Activated CD4-positive, alpha-beta T cell treated with anti-CD3 and anti-CD28 coated beads for 36 hours (primary cell): Measurements from ENCODE around the gene PANX2. TPM values are rescaled to one million over a fixed set of nuclear protein-coding genes. Genes with fewer than 3 reads are reported as not detected.
"Not testable (repeated sequence)": the region's sequence is repeated elsewhere in the genome, so short reads cannot be mapped to it uniquely, and the experiment has no call there.

ENCODE experiments used
- ATAC-seq: fragments of 200-7000 bp; cut with Tn5 transposase; one replicate; pipeline ENCODE4 v1.10.0; 2021; ENCODE audit warnings: mild to moderate bottlenecking, moderate library complexity
- CTCF ChIA-PET: fragments of 350-600 bp; sonication (Branson Sonifier 250); formaldehyde crosslinking; loops from one replicate; lab custom pipeline; 2021; ENCODE audit warnings: antibody characterized with exemption; lab: Charles Lee
- POLR2A ChIA-PET: fragments of 350-600 bp; sonication (Branson Sonifier 250); formaldehyde crosslinking; loops from one replicate; lab custom pipeline; 2021; ENCODE audit warnings: antibody characterized with exemption, inconsistent platforms; lab: Charles Lee
- DNase-seq: peaks from one replicate; pipeline ENCODE4 v3.0.0-alpha.2; 2020
- H3K27ac Mint-ChIP-seq: one replicate; pipeline ENCODE4 v1.8.0; 2021; ENCODE audit warnings: mixed read lengths
- H3K27me3 Mint-ChIP-seq: one replicate; pipeline ENCODE4 v1.8.0; 2021; ENCODE audit warnings: mixed read lengths
- H3K36me3 Mint-ChIP-seq: one replicate; pipeline ENCODE4 v1.8.0; 2021; ENCODE audit warnings: low read depth, mixed read lengths
- H3K4me1 Mint-ChIP-seq: one replicate; pipeline ENCODE4 v1.8.0; 2021; ENCODE audit warnings: mixed read lengths
- H3K4me3 Mint-ChIP-seq: one replicate; pipeline ENCODE4 v1.8.0; 2021; ENCODE audit warnings: mild to moderate bottlenecking, moderate library complexity, mixed read lengths
- H3K9me3 Mint-ChIP-seq: one replicate; pipeline ENCODE4 v1.8.0; 2021; ENCODE audit warnings: low read depth, mixed read lengths
- intact Hi-C, 2 experiments: fragments of 100-400 bp; cut with DNase I in 1 of 2; cut with micrococcal nuclease in 1 of 2; formaldehyde crosslinking; loops; one replicate each; pipeline versions ENCODE4 v1.14.2 to v1.15.1; 2022 to 2024; cut with DNase I, micrococcal nuclease
- total RNA-seq, 2 experiments: library from RNA; stranded (reverse); gene quantifications; one replicate each; pipeline ENCODE4 v1.2.3, GENCODE V29; 2021

Gene PANX2, protein sequence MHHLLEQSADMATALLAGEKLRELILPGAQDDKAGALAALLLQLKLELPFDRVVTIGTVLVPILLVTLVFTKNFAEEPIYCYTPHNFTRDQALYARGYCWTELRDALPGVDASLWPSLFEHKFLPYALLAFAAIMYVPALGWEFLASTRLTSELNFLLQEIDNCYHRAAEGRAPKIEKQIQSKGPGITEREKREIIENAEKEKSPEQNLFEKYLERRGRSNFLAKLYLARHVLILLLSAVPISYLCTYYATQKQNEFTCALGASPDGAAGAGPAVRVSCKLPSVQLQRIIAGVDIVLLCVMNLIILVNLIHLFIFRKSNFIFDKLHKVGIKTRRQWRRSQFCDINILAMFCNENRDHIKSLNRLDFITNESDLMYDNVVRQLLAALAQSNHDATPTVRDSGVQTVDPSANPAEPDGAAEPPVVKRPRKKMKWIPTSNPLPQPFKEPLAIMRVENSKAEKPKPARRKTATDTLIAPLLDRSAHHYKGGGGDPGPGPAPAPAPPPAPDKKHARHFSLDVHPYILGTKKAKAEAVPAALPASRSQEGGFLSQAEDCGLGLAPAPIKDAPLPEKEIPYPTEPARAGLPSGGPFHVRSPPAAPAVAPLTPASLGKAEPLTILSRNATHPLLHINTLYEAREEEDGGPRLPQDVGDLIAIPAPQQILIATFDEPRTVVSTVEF
- total RNA-seq, result 1 to 10 TPM; 2.2 to 2.7 TPM

DNA sequence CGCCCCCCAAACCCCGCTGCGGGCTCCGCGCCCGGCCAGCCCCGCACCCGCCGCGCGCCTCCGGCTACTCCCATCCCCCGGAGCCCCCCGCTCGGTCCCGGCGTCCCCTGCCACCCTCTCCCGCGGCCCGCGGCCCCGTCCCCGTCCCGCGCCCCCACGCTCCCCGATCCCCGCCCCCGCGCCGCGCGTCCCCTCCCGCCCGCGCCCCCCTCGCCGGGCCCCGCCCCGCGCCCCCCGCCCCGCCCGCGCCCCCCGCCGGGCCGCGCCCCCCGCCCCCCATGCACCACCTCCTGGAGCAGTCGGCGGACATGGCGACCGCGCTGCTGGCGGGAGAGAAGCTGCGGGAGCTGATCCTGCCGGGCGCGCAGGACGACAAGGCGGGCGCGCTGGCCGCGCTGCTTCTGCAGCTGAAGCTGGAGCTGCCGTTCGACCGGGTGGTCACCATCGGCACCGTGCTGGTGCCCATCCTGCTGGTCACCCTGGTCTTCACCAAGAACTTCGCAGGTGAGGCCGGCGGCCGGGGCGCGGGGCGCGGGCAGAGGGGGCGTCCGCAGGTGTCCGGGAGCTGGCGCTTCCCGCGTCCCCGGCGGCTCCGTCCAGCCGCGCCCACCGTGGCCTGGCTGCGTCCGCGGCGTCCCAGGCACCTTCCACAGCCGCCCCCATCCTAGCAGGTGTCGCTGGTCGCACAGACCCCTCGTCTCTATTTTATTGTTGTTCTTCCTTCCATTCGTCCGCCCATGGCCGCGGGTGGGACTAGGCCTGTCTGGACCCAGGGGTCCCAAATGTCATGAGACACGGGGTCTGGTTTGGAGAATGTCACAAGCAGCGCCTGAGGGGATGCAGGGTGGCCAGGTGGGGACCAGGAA is at the start of gene PANX2:
Gene PANX2, plus strand, starts transcription at position 279 of the 866 bp plus-strand sequence. Its CDS starts 0 bp downstream, at position 279.
- POLR2A ChIA-PET, result interaction anchor here (0.6 to 0.9 kb wide), 2 partner anchors 17 to 230 kb away, joined by 3 to 7 read pairs; no protein-coding TSS in a partner anchor
- H3K4me1 Mint-ChIP-seq, result peaks cover 2% of the 10 kb centered on the region
- intact Hi-C loops, result loop anchor here in 1 of 2 experiments (1.0 kb wide), 2 partner anchors 15 to 20 kb away; partner anchors contain the start of gene TRABD

GRCh38 chr22:50121202-50121740 is 49.3 kb upstream of the PANX2 start:
- Mint-ChIP-seq H3K36me3 (no peaks in the 10 kb centered on the region), H3K27ac (no peak overlapping the region)
- CTCF ChIA-PET, result no interaction called here

More for the DNA sequence above, at the start of gene PANX2:
- H3K27ac Mint-ChIP-seq, result no peak within 1 kb of the TSS
- H3K4me3 Mint-ChIP-seq, result peak within 1 kb of the TSS; percentile 64
- H3K27me3 Mint-ChIP-seq, result peaks cover 30% of the 10 kb centered on the region
- no peaks in the 10 kb centered on the region for H3K9me3 Mint-ChIP-seq
- DNase-seq (no peak), ATAC-seq (no peak)
- H3K36me3 Mint-ChIP-seq, result no peaks in the 10 kb centered on the region
- CTCF ChIA-PET, result interaction anchor here (0.7 to 0.9 kb wide), 2 partner anchors 177 to 491 kb away, joined by 3 read pairs; no protein-coding TSS in a partner anchor

DNA sequence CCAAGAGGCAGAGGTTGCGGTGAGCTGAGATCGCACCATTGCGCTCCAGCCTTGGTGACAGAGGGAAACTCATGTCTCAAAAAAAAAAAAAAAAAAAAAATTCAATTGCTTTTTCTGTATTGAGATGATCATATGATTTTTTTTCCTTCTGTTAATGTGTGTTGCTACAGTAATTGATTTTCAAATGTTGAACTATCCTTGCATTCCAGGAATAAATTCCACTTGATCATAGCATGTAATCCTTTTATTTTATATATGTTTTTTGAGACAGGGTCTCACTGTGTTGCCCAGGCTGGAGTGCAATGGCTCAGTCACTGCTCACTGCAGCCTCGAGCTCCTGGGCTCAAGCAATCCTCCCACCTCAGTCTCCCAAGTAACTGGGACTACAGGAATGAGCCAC is 47.4 kb upstream of the PANX2 start:
- intact Hi-C loops, result no loop called here
- Mint-ChIP-seq H3K9me3 (peaks cover 12% of the 10 kb centered on the region), H3K36me3 (no peaks in the 10 kb centered on the region), H3K4me1 (no peaks in the 10 kb centered on the region), H3K27me3 (peaks cover 12% of the 10 kb centered on the region), H3K4me3 (no peak overlapping the region), H3K27ac (no peak overlapping the region)
- no peak for ATAC-seq
- CTCF ChIA-PET, result no interaction called here
- POLR2A ChIA-PET, result no interaction called here
- no peak for DNase-seq

More at GRCh38 chr22:50121202-50121740, 49.3 kb upstream of the PANX2 start:
- DNase-seq, result no peak
- Mint-ChIP-seq H3K4me1 (no peaks in the 10 kb centered on the region), H3K4me3 (no peak overlapping the region), H3K9me3 (peaks cover 12% of the 10 kb centered on the region), H3K27me3 (peaks cover 14% of the 10 kb centered on the region)
- POLR2A ChIA-PET, result no interaction called here
- intact Hi-C loops, result no loop called here
- no peak for ATAC-seq

GRCh38 chr22:50125029-50125428 is 45.5 kb upstream of the PANX2 start:
- ChIA-PET CTCF (interaction anchor here (0.7 kb wide), 1 partner anchor 357 kb away, joined by 3 read pairs; no protein-coding TSS in a partner anchor), POLR2A (no interaction called here)
- DNase-seq (no peak), ATAC-seq (no peak)
- no peak overlapping the region for H3K27ac Mint-ChIP-seq
- peaks cover 12% of the 10 kb centered on the region for H3K9me3 Mint-ChIP-seq
- peaks cover 19% of the 10 kb centered on the region for H3K27me3 Mint-ChIP-seq
- no peaks in the 10 kb centered on the region for H3K4me1 Mint-ChIP-seq
- H3K4me3 Mint-ChIP-seq, result no peak overlapping the region
- intact Hi-C loops, result no loop called here
- no peaks in the 10 kb centered on the region for H3K36me3 Mint-ChIP-seq

DNA sequence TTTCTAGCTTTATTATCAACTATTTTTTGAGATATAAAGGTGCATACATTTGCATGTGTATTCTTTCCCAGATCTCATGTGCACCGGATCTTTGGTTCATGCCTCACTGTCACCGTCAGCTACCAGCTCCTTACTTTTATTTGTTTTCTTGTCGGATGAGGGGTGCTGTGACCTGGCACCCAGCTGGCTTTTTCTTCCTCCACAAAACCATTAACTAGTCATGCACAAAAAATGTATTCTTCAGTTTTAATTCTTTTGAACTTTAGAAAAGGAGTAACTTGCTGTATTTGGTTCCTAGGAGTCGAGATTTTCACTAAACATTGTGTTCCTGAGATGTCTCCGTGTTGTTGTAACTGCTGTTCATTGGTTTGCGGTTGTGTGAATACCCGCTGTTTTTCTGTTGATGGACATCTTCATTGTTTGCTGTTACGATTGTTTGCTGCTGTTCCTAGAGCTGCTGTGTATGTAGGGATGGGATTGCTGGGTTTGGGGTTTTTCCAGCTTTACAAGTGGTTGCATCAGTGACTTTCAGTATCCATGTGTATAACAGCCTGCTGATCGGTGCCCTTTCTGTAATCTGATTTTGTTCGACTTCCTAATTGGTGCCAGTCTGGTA is 41.3 kb upstream of the PANX2 start:
- intact Hi-C loops, result no loop called here
- DNase-seq (no peak), ATAC-seq (no peak)
- peaks cover 3% of the 10 kb centered on the region for H3K9me3 Mint-ChIP-seq
- ChIA-PET CTCF (interaction anchor here (0.7 kb wide), 1 partner anchor 46 kb away, joined by 4 read pairs; no protein-coding TSS in a partner anchor), POLR2A (no interaction called here)
- no peak overlapping the region for H3K27ac Mint-ChIP-seq
- peaks cover 19% of the 10 kb centered on the region for H3K27me3 Mint-ChIP-seq
- no peaks in the 10 kb centered on the region for H3K36me3 Mint-ChIP-seq
- H3K4me1 Mint-ChIP-seq, result no peaks in the 10 kb centered on the region
- H3K4me3 Mint-ChIP-seq, result no peak overlapping the region

GRCh38 chr22:50131894-50132293 is 38.6 kb upstream of the PANX2 start:
- CTCF ChIA-PET, result interaction anchor here (1.0 kb wide), 1 partner anchor 11 kb away, joined by 4 read pairs; no protein-coding TSS in a partner anchor
- H3K27ac Mint-ChIP-seq, result no peak overlapping the region

GRCh38 chr22:50134481-50134880 is 36.0 kb upstream of the PANX2 start:
- no peak for DNase-seq
- H3K36me3 Mint-ChIP-seq, result no peaks in the 10 kb centered on the region
- H3K27me3 Mint-ChIP-seq, result peaks cover 20% of the 10 kb centered on the region
- H3K9me3 Mint-ChIP-seq, result no peaks in the 10 kb centered on the region
- ChIA-PET POLR2A (no interaction called here), CTCF (no interaction called here)
- no peak overlapping the region for H3K27ac Mint-ChIP-seq
- no peaks in the 10 kb centered on the region for H3K4me1 Mint-ChIP-seq
- no peak overlapping the region for H3K4me3 Mint-ChIP-seq
- ATAC-seq, result no peak
- intact Hi-C loops, result no loop called here

More at GRCh38 chr22:50131894-50132293, 38.6 kb upstream of the PANX2 start:
- POLR2A ChIA-PET, result no interaction called here
- H3K9me3 Mint-ChIP-seq, result no peaks in the 10 kb centered on the region
- peaks cover 16% of the 10 kb centered on the region for H3K27me3 Mint-ChIP-seq
- H3K36me3 Mint-ChIP-seq, result no peaks in the 10 kb centered on the region
- DNase-seq, result no peak
- ATAC-seq, result no peak
- intact Hi-C loops, result no loop called here
- no peak overlapping the region for H3K4me3 Mint-ChIP-seq
- no peaks in the 10 kb centered on the region for H3K4me1 Mint-ChIP-seq

DNA sequence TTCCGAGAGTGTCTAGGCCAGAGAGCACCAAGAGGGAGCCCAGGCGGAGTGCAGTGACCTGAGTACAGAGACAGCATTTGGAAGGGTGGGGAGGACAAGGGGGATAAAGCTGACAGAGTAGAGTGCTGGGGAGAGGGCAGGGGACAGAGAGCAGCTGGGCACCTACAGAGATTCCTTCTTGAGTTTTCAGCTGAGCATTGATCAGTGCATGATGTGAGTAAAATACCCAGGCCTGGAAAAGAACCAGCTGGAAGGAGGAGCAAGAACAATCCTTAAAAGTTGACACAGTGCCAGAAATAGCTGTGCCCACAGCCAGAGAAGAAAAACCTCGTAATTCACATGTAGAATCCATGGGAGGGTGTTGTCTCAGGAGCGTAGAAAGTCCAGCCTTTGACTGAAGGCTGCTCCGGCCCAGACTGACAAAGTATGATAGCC is 33.9 kb upstream of the PANX2 start:
- H3K4me3 Mint-ChIP-seq, result no peak overlapping the region
- H3K9me3 Mint-ChIP-seq, result no peaks in the 10 kb centered on the region
- ChIA-PET POLR2A (no interaction called here), CTCF (no interaction called here)
- H3K27me3 Mint-ChIP-seq, result peaks cover 12% of the 10 kb centered on the region
- no peak for DNase-seq
- no peaks in the 10 kb centered on the region for H3K4me1 Mint-ChIP-seq
- no peak overlapping the region for H3K27ac Mint-ChIP-seq
- no peaks in the 10 kb centered on the region for H3K36me3 Mint-ChIP-seq
- ATAC-seq, result no peak
- intact Hi-C loops, result no loop called here

DNA sequence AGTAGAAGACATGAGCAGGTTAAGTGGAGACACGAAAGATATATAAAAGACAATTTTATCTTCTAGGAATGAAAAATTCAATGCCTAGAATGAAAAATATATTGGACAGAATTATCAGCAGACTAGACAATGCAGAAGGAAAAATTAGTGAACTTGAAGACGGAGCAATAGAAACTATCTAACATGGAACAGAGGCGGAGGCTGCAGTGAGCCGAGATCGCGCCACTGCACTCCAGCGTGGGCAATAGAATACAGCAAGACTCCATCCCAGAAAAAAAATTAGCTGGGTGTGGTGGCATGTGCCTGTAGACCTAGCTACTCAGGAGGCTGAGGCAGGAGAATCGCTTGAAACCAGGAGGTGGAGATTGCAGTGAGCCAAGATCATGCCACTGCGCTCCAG is 33.3 kb upstream of the PANX2 start:
- H3K4me3 Mint-ChIP-seq, H3K9me3 Mint-ChIP-seq, ATAC-seq, H3K27ac Mint-ChIP-seq, DNase-seq, intact Hi-C loops, CTCF ChIA-PET, POLR2A ChIA-PET, H3K4me1 Mint-ChIP-seq, H3K36me3 Mint-ChIP-seq: not testable (repeated sequence)
- H3K27me3 Mint-ChIP-seq, result peaks cover 13% of the 10 kb centered on the region

DNA sequence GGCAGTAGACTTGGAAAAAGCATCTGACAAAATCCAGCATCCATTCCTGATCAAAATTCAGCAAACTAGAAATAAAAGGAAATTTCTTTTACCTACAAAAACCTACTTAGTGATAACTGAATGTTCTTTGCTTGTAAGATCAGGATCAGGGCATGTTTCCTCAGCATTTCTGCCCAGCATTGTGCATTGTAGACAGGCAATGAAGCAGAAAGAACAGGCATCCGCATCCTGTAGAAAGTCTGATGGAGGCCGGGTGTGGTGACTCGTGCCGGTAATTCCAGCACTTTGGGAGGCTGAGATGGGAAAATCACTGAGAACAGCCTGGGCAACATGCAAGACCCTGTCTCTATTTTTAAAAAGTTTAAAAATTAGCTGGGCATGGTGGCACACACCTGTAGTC is 32.5 kb upstream of the PANX2 start:
- intact Hi-C loops, result no loop called here
- no peak for DNase-seq

More for the DNA sequence above, 32.5 kb upstream of the PANX2 start:
- Mint-ChIP-seq H3K36me3 (no peaks in the 10 kb centered on the region), H3K4me1 (no peaks in the 10 kb centered on the region), H3K4me3 (no peak overlapping the region), H3K27ac (no peak overlapping the region), H3K9me3 (no peaks in the 10 kb centered on the region), H3K27me3 (peaks cover 12% of the 10 kb centered on the region)
- ChIA-PET CTCF (no interaction called here), POLR2A (no interaction called here)
- no peak for ATAC-seq
